ENCODE results near the gene MS4A6E. TPM values are rescaled to one million over a fixed set of nuclear protein-coding genes. Genes with fewer than 3 reads are reported as not detected.

The MS4A6E gene
- total RNA-seq, 2 experiments from 2014 or later: not detected

DNA sequence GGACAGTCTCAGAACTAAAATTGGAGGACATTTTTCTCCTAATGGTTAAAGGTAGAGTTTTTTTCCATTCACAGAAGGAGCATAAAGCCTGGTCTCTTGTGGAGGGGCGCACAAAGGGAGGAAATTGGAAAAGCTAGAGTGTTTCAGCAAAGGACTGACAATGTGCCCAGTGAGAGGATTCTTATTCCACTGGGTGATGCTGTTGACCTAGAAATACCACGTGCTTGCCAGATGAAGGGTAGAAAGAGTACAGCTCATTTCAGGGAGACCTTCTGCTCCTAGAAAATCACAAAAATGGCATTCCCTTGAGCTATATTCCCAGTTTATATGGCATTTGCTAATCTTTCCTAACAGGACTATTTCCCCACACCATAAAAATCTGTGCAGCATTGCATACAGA, 21.1 kb downstream of the MS4A6E start:
- TF ChIP-seq, protein P1, sequence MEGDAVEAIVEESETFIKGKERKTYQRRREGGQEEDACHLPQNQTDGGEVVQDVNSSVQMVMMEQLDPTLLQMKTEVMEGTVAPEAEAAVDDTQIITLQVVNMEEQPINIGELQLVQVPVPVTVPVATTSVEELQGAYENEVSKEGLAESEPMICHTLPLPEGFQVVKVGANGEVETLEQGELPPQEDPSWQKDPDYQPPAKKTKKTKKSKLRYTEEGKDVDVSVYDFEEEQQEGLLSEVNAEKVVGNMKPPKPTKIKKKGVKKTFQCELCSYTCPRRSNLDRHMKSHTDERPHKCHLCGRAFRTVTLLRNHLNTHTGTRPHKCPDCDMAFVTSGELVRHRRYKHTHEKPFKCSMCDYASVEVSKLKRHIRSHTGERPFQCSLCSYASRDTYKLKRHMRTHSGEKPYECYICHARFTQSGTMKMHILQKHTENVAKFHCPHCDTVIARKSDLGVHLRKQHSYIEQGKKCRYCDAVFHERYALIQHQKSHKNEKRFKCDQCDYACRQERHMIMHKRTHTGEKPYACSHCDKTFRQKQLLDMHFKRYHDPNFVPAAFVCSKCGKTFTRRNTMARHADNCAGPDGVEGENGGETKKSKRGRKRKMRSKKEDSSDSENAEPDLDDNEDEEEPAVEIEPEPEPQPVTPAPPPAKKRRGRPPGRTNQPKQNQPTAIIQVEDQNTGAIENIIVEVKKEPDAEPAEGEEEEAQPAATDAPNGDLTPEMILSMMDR (IDR thresholded peaks at IDR 0.05): no peak

DNA sequence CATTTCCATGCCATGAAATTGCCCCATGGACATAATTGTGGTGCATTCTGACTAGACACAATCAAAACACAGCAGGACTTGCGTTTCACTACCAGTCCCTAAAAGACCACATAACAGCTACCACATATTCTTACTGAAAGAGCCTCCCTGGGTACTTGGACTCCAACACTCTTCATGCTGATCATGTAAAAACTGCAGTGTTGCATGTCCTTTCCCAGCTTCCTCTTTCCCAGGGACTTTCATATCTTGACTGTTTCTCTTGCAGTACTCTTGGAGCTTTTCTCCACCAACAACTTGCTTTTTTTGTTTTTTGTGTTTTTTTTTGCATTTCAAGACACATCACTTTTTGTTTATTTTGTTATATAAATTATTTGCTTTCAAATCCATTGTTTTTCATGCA, 22.9 kb downstream of the MS4A6E start:
- Mint-ChIP-seq H3K4me3 (no peak overlapping the region), H3K36me3 (ENCODE audit: low read depth) (no peaks in the 10 kb centered on the region), H3K27ac (no peak overlapping the region), H3K4me1 (ENCODE audit: low read depth) (no peaks in the 10 kb centered on the region), H3K27me3 (peaks cover 12% of the 10 kb centered on the region), H3K9me3 (peaks cover 2% of the 10 kb centered on the region)
- intact Hi-C loops (cut with micrococcal nuclease): loop anchor here (5.0 kb wide), 1 partner anchor 267 kb away; no protein-coding TSS in a partner anchor
- POLR2A ChIA-PET: no interaction called here
- CTCF ChIA-PET: interaction anchor here (1.1 to 8.5 kb wide), 2 partner anchors 14 to 15 kb away, joined by 3 to 77 read pairs; no protein-coding TSS in a partner anchor
- ATAC-seq (no peak), DNase-seq (no peak)
- TF ChIP-seq, protein P1 (IDR thresholded peaks at IDR 0.05): no peak

More for the DNA sequence above, 21.1 kb downstream of the MS4A6E start:
- POLR2A ChIA-PET: no interaction called here
- intact Hi-C loops (cut with micrococcal nuclease): loop anchor here (5.0 kb wide), 1 partner anchor 269 kb away; no protein-coding TSS in a partner anchor
- H3K36me3 Mint-ChIP-seq (ENCODE audit: low read depth): no peaks in the 10 kb centered on the region
- CTCF ChIA-PET: interaction anchor here (0.7 to 8.5 kb wide), 2 partner anchors 15 to 17 kb away, joined by 3 to 77 read pairs; no protein-coding TSS in a partner anchor
- H3K27ac Mint-ChIP-seq: no peak overlapping the region
- peaks cover 11% of the 10 kb centered on the region for H3K27me3 Mint-ChIP-seq
- H3K9me3 Mint-ChIP-seq: no peaks in the 10 kb centered on the region
- no peak for DNase-seq
- H3K4me3 Mint-ChIP-seq: no peak overlapping the region
- no peaks in the 10 kb centered on the region for H3K4me1 Mint-ChIP-seq (ENCODE audit: low read depth)
- no peak for ATAC-seq

DNA sequence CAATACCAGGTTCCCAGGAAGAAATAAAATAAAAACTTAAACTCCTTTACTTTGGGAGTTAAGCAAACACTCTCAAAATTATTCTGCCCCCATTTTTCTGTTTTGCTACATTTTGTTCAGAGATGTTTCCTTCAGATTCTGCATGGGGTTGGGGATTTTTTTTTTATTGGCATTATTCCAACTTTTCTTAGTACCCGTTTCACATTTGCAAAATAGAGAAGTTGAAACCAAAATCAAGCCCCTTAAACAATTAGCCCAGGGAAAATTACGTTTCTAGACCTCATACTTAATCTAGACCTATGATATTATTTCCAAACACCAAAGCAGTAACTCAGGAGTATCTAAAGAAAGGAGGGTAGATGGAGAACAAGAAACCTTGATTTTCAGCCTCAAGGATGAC, 30.7 kb downstream of the MS4A6E start:
- TF ChIP-seq, protein P1 (IDR thresholded peaks at IDR 0.05): no peak
- Mint-ChIP-seq H3K4me1 (ENCODE audit: low read depth) (peaks cover 4% of the 10 kb centered on the region), H3K9me3 (peaks cover 2% of the 10 kb centered on the region), H3K27ac (no peak overlapping the region), H3K4me3 (no peak overlapping the region), H3K36me3 (ENCODE audit: low read depth) (no peaks in the 10 kb centered on the region), H3K27me3 (peaks cover 10% of the 10 kb centered on the region)
- intact Hi-C loops (cut with micrococcal nuclease): no loop called here
- DNase-seq (no peak), ATAC-seq (no peak)
- CTCF ChIA-PET: no interaction called here
- POLR2A ChIA-PET: no interaction called here

DNA sequence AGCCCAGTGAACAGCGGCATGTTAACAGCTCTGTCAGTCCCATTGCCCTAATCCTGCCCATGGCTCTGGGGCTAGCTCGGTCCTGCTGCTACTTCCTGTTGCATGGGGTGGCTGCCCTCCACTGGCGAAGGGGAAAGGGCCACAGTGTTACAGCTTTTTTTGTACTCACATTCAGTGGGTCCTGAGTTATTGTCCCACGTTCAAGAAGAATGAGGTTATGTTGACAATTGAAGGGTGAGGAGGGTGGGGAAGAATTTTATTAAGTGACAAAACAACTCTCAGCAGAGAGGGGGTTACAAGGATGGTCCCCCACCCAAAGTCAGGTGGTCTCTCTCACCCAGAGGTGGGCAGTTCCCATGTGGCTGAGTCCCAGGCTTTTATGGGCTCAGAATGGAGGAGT, 33.6 kb downstream of the MS4A6E start:
- Mint-ChIP-seq H3K4me1 (ENCODE audit: low read depth) (peaks cover 4% of the 10 kb centered on the region), H3K27me3 (peaks cover 19% of the 10 kb centered on the region), H3K9me3 (no peaks in the 10 kb centered on the region), H3K27ac (no peak overlapping the region), H3K36me3 (ENCODE audit: low read depth) (no peaks in the 10 kb centered on the region), H3K4me3 (no peak overlapping the region)
- ChIA-PET CTCF (interaction anchor here (8.8 kb wide), 1 partner anchor 14 kb away, joined by 77 read pairs; no protein-coding TSS in a partner anchor), POLR2A (no interaction called here)
- TF ChIP-seq, protein P1 (IDR thresholded peaks at IDR 0.05): no peak
- ATAC-seq (no peak), DNase-seq (no peak)
- intact Hi-C loops (cut with micrococcal nuclease): loop anchor here (5.0 kb wide), 1 partner anchor 127 kb away; no protein-coding TSS in a partner anchor

DNA sequence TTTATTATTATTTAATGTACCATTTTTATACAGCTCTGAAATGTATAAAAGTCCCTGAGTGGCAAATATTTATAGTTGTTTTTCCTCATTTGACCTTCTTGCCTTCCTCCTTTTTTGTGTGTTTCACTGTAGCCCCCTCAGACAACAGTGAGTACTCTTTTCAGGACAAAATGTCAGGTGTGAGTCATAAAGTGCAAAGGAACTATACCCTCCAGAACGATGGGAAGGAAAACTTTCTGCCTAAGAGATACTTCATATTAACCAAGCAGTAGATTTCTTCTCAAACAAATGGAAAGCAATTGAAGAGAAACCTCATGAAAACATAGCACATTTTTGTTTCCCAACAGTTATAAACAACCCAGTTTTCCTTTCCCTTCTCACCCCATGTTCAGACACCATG, 35.2 kb downstream of the MS4A6E start:
- no peaks in the 10 kb centered on the region for H3K9me3 Mint-ChIP-seq
- DNase-seq (no peak), ATAC-seq (no peak)
- peaks cover 4% of the 10 kb centered on the region for H3K4me1 Mint-ChIP-seq (ENCODE audit: low read depth)
- POLR2A ChIA-PET: no interaction called here
- H3K27ac Mint-ChIP-seq: no peak overlapping the region
- intact Hi-C loops (cut with micrococcal nuclease): loop anchor here (2.0 to 5.0 kb wide), 2 partner anchors 125 to 257 kb away; no protein-coding TSS in a partner anchor
- no peaks in the 10 kb centered on the region for H3K36me3 Mint-ChIP-seq (ENCODE audit: low read depth)
- no peak overlapping the region for H3K4me3 Mint-ChIP-seq
- CTCF ChIA-PET: interaction anchor here (0.8 to 8.8 kb wide), 14 partner anchors 10 to 269 kb away, joined by 3 to 77 read pairs (median 8); no protein-coding TSS in a partner anchor
- peaks cover 22% of the 10 kb centered on the region for H3K27me3 Mint-ChIP-seq
- TF ChIP-seq, protein P1 (IDR thresholded peaks at IDR 0.05): no peak

All from activated CD8-positive, alpha-beta T cell treated with anti-CD3 and anti-CD28 coated beads for 36 hours (primary cell).